A673 (cell line): Measurements from ENCODE around the gene RPL15. TPM values are rescaled to one million over a fixed set of nuclear protein-coding genes. Genes with fewer than 3 reads are reported as not detected.

Source experiments
- BruUV-seq: library from RNA; stranded (reverse); fragments of 400-500 nt; replicated peaks from 2 replicates; lab custom pipeline; 2021; lab: Mats Ljungman, UMichigan
- CTCF ChIA-PET: fragments of 300-600 bp; sonication (Branson Sonifier 250); formaldehyde crosslinking; loops from one replicate; lab custom pipeline; 2022; ENCODE audit warnings: antibody characterized with exemption; lab: Charles Lee
- POLR2A ChIA-PET: fragments of 300-600 bp; sonication (Branson Sonifier 250); formaldehyde crosslinking; loops from one replicate; lab custom pipeline; 2022; ENCODE audit warnings: antibody characterized with exemption; ENCODE audit not compliant: low non-redundant PET; lab: Charles Lee
- DNase-seq: peaks from one replicate; pipeline ENCODE4 v3.0.0-alpha.2; 2015; ENCODE audit warnings: low spot score
- H3K27ac ChIP-seq: fragments of 200-600 bp; sonication (generic); 2 replicates; pipeline ENCODE4 v1.5.1; 2016; ENCODE audit warnings: mixed run types, low read depth, mild to moderate bottlenecking, mixed read lengths, antibody characterized with exemption, low read length; ENCODE audit not compliant: poor library complexity, severe bottlenecking
- H3K27me3 ChIP-seq: fragments of 200-600 bp; sonication (generic); replicated peaks from 2 replicates; pipeline ENCODE4 v1.6.1; 2017; ENCODE audit warnings: mixed run types, low read depth, mild to moderate bottlenecking, mixed read lengths, antibody characterized with exemption, low read length; ENCODE audit not compliant: insufficient read depth, poor library complexity
- H3K36me3 ChIP-seq: fragments of 200-600 bp; sonication (generic); 2 replicates; pipeline ENCODE4 v1.6.1; 2016; ENCODE audit warnings: mixed run types, mild to moderate bottlenecking, mixed read lengths, antibody characterized with exemption, low read length; ENCODE audit not compliant: insufficient read depth, poor library complexity, severe bottlenecking
- H3K4me1 ChIP-seq: fragments of 200-600 bp; sonication (generic); 2 replicates; pipeline ENCODE4 v1.6.1; 2017; ENCODE audit warnings: mixed run types, mild to moderate bottlenecking, mixed read lengths, antibody characterized with exemption, low read length; ENCODE audit not compliant: insufficient read depth, poor library complexity, severe bottlenecking
- H3K4me3 ChIP-seq: fragments of 200-600 bp; sonication (generic); 2 replicates; pipeline ENCODE4 v1.5.1; 2016; ENCODE audit warnings: low read depth, mixed run types, mild to moderate bottlenecking, mixed read lengths, low read length; ENCODE audit not compliant: poor library complexity, severe bottlenecking
- H3K9me3 ChIP-seq: fragments of 200-600 bp; sonication (generic); 2 replicates; pipeline ENCODE4 v1.6.1; 2016; ENCODE audit warnings: mixed run types, low read depth, mild to moderate bottlenecking, mixed read lengths, antibody characterized with exemption, low read length; ENCODE audit not compliant: poor library complexity, severe bottlenecking
- CTCF ChIP-seq: fragments of 300-800, 200-600 bp; sonication (generic); conservative IDR thresholded peaks from 2 replicates; pipeline ENCODE4 v1.5.1; 2017; ENCODE audit warnings: low read depth, mild to moderate bottlenecking, antibody characterized with exemption, low read length, moderate library complexity, mixed read lengths
- EZH2 ChIP-seq: fragments of 200-600 bp; sonication (generic); IDR thresholded peaks from 2 replicates; pipeline ENCODE4 v1.6.1; 2017; ENCODE audit warnings: borderline replicate concordance, low read depth, mild to moderate bottlenecking, mixed read lengths, antibody characterized with exemption, low read length; ENCODE audit not compliant: poor library complexity, severe bottlenecking
- intact Hi-C: fragments of 100-400 bp; cut with micrococcal nuclease; formaldehyde crosslinking; loops from one replicate; pipeline ENCODE4 v1.10.0; 2022; ENCODE audit not compliant: unreplicated experiment
- total RNA-seq: library from RNA; stranded (reverse); gene quantifications from 2 replicates; pipeline ENCODE4 v1.2.3, GENCODE V29; 2021

RPL15 gene
- total RNA-seq, 1 experiment from 2014 or later, result 1,939 TPM

- H3K4me1 ChIP-seq, result peaks cover 29% of the 10 kb centered on the region
- no peaks in the 10 kb centered on the region for H3K36me3 ChIP-seq
- H3K4me3 ChIP-seq, result no peak overlapping the region
- no peaks in the 10 kb centered on the region for H3K27me3 ChIP-seq
- POLR2A ChIA-PET, result no interaction called here
- no peak for TF ChIP-seq CTCF
- no peak for TF ChIP-seq EZH2
- CTCF ChIA-PET, result no interaction called here
- H3K27ac ChIP-seq, result no peak overlapping the region
- DNase-seq, result no peak
- no TSS peak for BruUV-seq
- intact Hi-C loops, result loop anchor here (10.0 kb wide), 1 partner anchor 669 kb away; the partner anchor contains the start of gene UBE2E2
- no peaks in the 10 kb centered on the region for H3K9me3 ChIP-seq
Measured at GRCh38 chr3:23873941-23874340, 43.0 kb upstream of the RPL15 start.

GRCh38 chr3:23874359-23875112 lies 42.4 kb upstream of the RPL15 start:
- BruUV-seq, result no TSS peak
- H3K9me3 ChIP-seq, result no peaks in the 10 kb centered on the region
- no peaks in the 10 kb centered on the region for H3K36me3 ChIP-seq
- no peak overlapping the region for H3K27ac ChIP-seq
- intact Hi-C loops, result loop anchor here (10.0 kb wide), 1 partner anchor 670 kb away; the partner anchor contains the start of gene UBE2E2
- ChIA-PET CTCF (interaction anchor here (0.9 kb wide), 1 partner anchor 14 kb away, joined by 3 read pairs; no protein-coding TSS in a partner anchor), POLR2A (no interaction called here)
- no peak for DNase-seq
- no peak for TF ChIP-seq CTCF
- no peak for TF ChIP-seq EZH2
- H3K4me1 ChIP-seq, result peaks cover 29% of the 10 kb centered on the region
- no peaks in the 10 kb centered on the region for H3K27me3 ChIP-seq
- H3K4me3 ChIP-seq, result no peak overlapping the region

GRCh38 chr3:23875113-23875725 lies 41.7 kb upstream of the RPL15 start:
- no peak overlapping the region for H3K27ac ChIP-seq
- peaks cover 29% of the 10 kb centered on the region for H3K4me1 ChIP-seq
- intact Hi-C loops, result loop anchor here (10.0 kb wide), 1 partner anchor 670 kb away; the partner anchor contains the start of gene UBE2E2
- H3K36me3 ChIP-seq, result no peaks in the 10 kb centered on the region
- H3K27me3 ChIP-seq, result no peaks in the 10 kb centered on the region
- TF ChIP-seq EZH2 (no peak), CTCF (no peak; the same call in 1 of the 2 replicates)
- no peaks in the 10 kb centered on the region for H3K9me3 ChIP-seq
- peak; percentile 23 for DNase-seq
- BruUV-seq, result no TSS peak
- H3K4me3 ChIP-seq, result no peak overlapping the region
- ChIA-PET POLR2A (no interaction called here), CTCF (interaction anchor here (0.9 kb wide), 1 partner anchor 13 kb away, joined by 3 read pairs; no protein-coding TSS in a partner anchor)
